Neural progenitor cell (in vitro differentiated cells): Measurements from ENCODE around the gene PIK3C2B. TPM values are rescaled to one million over a fixed set of nuclear protein-coding genes. Genes with fewer than 3 reads are reported as not detected.

ENCODE experiments used
- DNase-seq: peaks from one replicate; pipeline ENCODE4 v3.0.0-alpha.2; 2016; ENCODE audit warnings: low spot score
- H2AFZ ChIP-seq: fragments of 200-600 bp; sonication (generic); replicated peaks from 2 replicates; pipeline ENCODE4 v1.6.1; 2016; ENCODE audit warnings: antibody characterized with exemption
- H3F3A ChIP-seq: fragments of 200-600 bp; sonication (generic); 2 replicates; pipeline ENCODE4 v1.6.1; 2016; ENCODE audit warnings: antibody characterized with exemption, low read depth
- H3K27ac ChIP-seq: fragments of 200-600 bp; sonication (generic); 2 replicates; pipeline ENCODE4 v1.5.1; 2016; ENCODE audit warnings: mild to moderate bottlenecking
- H3K27me3 ChIP-seq: fragments of 200-600 bp; sonication (generic); 2 replicates; pipeline ENCODE4 v1.6.1; 2016; ENCODE audit warnings: mild to moderate bottlenecking, moderate library complexity
- H3K36me3 ChIP-seq: fragments of 200-600 bp; sonication (generic); 2 replicates; pipeline ENCODE4 v1.5.1; 2016
- H3K4me1 ChIP-seq: fragments of 200-600 bp; sonication (generic); 2 replicates; pipeline ENCODE4 v1.6.1; 2016; ENCODE audit warnings: mixed run types
- H3K4me2 ChIP-seq: fragments of 200-600 bp; sonication (generic); 2 replicates; pipeline ENCODE4 v1.6.1; 2016
- H3K4me3 ChIP-seq: fragments of 200-600 bp; sonication (generic); 2 replicates; pipeline ENCODE4 v1.5.1; 2016
- H3K79me2 ChIP-seq: fragments of 200-600 bp; sonication (generic); 2 replicates; pipeline ENCODE4 v1.6.1; 2016; ENCODE audit warnings: low read depth
- H3K9ac ChIP-seq: fragments of 200-600 bp; sonication (generic); 2 replicates; pipeline ENCODE4 v1.6.1; 2016
- H3K9me3 ChIP-seq: fragments of 200-600 bp; sonication (generic); 2 replicates; pipeline ENCODE4 v1.5.1; 2016; ENCODE audit warnings: low read depth
- H4K20me1 ChIP-seq: fragments of 200-600 bp; sonication (generic); 2 replicates; pipeline ENCODE4 v1.6.1; 2016; ENCODE audit warnings: low read depth
- H3K27ac Mint-ChIP-seq: 3 replicates; pipeline ENCODE4 v1.8.0; 2021; ENCODE audit warnings: mixed read lengths
- H3K27me3 Mint-ChIP-seq: 2 replicates; pipeline ENCODE4 v1.8.0; 2022; ENCODE audit warnings: low read depth, mild to moderate bottlenecking, inconsistent platforms, moderate library complexity, mixed read lengths; ENCODE audit not compliant: insufficient read depth
- H3K36me3 Mint-ChIP-seq: 3 replicates; pipeline ENCODE4 v1.8.0; 2021; ENCODE audit warnings: mixed read lengths
- H3K4me1 Mint-ChIP-seq: 3 replicates; pipeline ENCODE4 v1.8.0; 2021; ENCODE audit warnings: mixed read lengths
- H3K4me3 Mint-ChIP-seq: 3 replicates; pipeline ENCODE4 v1.8.0; 2021; ENCODE audit warnings: mild to moderate bottlenecking, moderate library complexity, mixed read lengths
- H3K9me3 Mint-ChIP-seq: 3 replicates; pipeline ENCODE4 v1.8.0; 2020; ENCODE audit warnings: mixed read lengths
- CTCF ChIP-seq: fragments of 200-600 bp; sonication (generic); IDR thresholded peaks from 2 replicates; pipeline ENCODE4 v1.5.1; 2017; ENCODE audit warnings: antibody characterized with exemption, mild to moderate bottlenecking
- EZH2 ChIP-seq: fragments of 200-600 bp; sonication (generic); IDR thresholded peaks from 2 replicates; pipeline ENCODE4 v1.6.1; 2017; ENCODE audit warnings: antibody characterized with exemption, mild to moderate bottlenecking, moderate library complexity
- EZH2phosphoT487 ChIP-seq: fragments of 200-600 bp; sonication (generic); IDR thresholded peaks from 2 replicates; pipeline ENCODE4 v1.6.1; 2017; ENCODE audit warnings: antibody characterized with exemption
- total RNA-seq: library from RNA; depleted of rRNA; stranded (reverse); fragments of >200 nt; gene quantifications from 2 replicates; pipeline ENCODE4 v1.2.3, GENCODE V29; 2015; ENCODE audit warnings: low replicate concordance

The PIK3C2B gene
- total RNA-seq, 1 donor from 2014 or later = 20.7 TPM

- DNase-seq = no peak
- H3K4me3 ChIP-seq = no peak overlapping the region
- H3F3A ChIP-seq = peaks cover 26% of the 10 kb centered on the region
- peaks cover 12% of the 10 kb centered on the region for H3K9me3 Mint-ChIP-seq
- TF ChIP-seq CTCF (no peak), EZH2phosphoT487 (no peak), EZH2 (no peak)
- no peaks in the 10 kb centered on the region for H3K9me3 ChIP-seq
- no peaks in the 10 kb centered on the region for H3K4me1 ChIP-seq
- H3K4me3 Mint-ChIP-seq = peak overlapping the region; percentile 6
- H3K27me3 ChIP-seq = no peaks in the 10 kb centered on the region
- no peak overlapping the region for H3K9ac ChIP-seq
- H3K4me2 ChIP-seq = no peak overlapping the region
- H3K27me3 Mint-ChIP-seq = peaks cover 31% of the 10 kb centered on the region
- peaks cover 25% of the 10 kb centered on the region for H3K4me1 Mint-ChIP-seq
- H4K20me1 ChIP-seq = no peaks in the 10 kb centered on the region
- no peaks in the 10 kb centered on the region for H3K79me2 ChIP-seq
- H3K36me3 Mint-ChIP-seq = peaks cover 7% of the 10 kb centered on the region
- H2AFZ ChIP-seq = no peak overlapping the region
- no peaks in the 10 kb centered on the region for H3K36me3 ChIP-seq
- H3K27ac ChIP-seq = no peak overlapping the region
- no peak overlapping the region for H3K27ac Mint-ChIP-seq
Observed at GRCh38 chr1:204503913-204504519, 9.4 kb upstream of the PIK3C2B start.

GRCh38 chr1:204503122-204503912 lies 8.7 kb upstream of the PIK3C2B start:
- TF ChIP-seq EZH2phosphoT487 (no peak), CTCF (peak; percentile 95)
- Mint-ChIP-seq H3K9me3 (peaks cover 12% of the 10 kb centered on the region), H3K4me3 (no peak overlapping the region), H3K27me3 (peaks cover 33% of the 10 kb centered on the region), H3K4me1 (peaks cover 25% of the 10 kb centered on the region), H3K27ac (no peak overlapping the region), H3K36me3 (peaks cover 7% of the 10 kb centered on the region)
- Histone ChIP-seq H3K9ac (no peak overlapping the region), H4K20me1 (no peaks in the 10 kb centered on the region), H3K27ac (no peak overlapping the region), H3K9me3 (no peaks in the 10 kb centered on the region), H3K27me3 (peaks cover 2% of the 10 kb centered on the region), H2AFZ (peak overlapping the region; percentile 45), H3F3A (peaks cover 26% of the 10 kb centered on the region), H3K36me3 (no peaks in the 10 kb centered on the region), H3K4me1 (no peaks in the 10 kb centered on the region), H3K4me2 (peak overlapping the region; percentile 8), H3K79me2 (no peaks in the 10 kb centered on the region), H3K4me3 (no peak overlapping the region)
- peak; percentile 69 for DNase-seq

GRCh38 chr1:204502241-204502640 lies 7.6 kb upstream of the PIK3C2B start:
- Histone ChIP-seq H3K27me3 (peaks cover 6% of the 10 kb centered on the region), H4K20me1 (no peaks in the 10 kb centered on the region), H3K4me2 (no peak overlapping the region), H3K36me3 (no peaks in the 10 kb centered on the region), H3K4me3 (no peak overlapping the region), H3K79me2 (no peaks in the 10 kb centered on the region), H2AFZ (no peak overlapping the region), H3K27ac (no peak overlapping the region), H3F3A (peaks cover 18% of the 10 kb centered on the region), H3K9ac (no peak overlapping the region), H3K9me3 (no peaks in the 10 kb centered on the region), H3K4me1 (no peaks in the 10 kb centered on the region)
- peaks cover 27% of the 10 kb centered on the region for H3K27me3 Mint-ChIP-seq
- DNase-seq = no peak
- peaks cover 21% of the 10 kb centered on the region for H3K4me1 Mint-ChIP-seq
- peaks cover 12% of the 10 kb centered on the region for H3K9me3 Mint-ChIP-seq
- peaks cover 7% of the 10 kb centered on the region for H3K36me3 Mint-ChIP-seq
- TF ChIP-seq EZH2phosphoT487 (no peak), CTCF (no peak), EZH2 (no peak)
- H3K27ac Mint-ChIP-seq = no peak overlapping the region
- H3K4me3 Mint-ChIP-seq = no peak overlapping the region
